CD4-positive, CD25-positive, alpha-beta regulatory T cell (primary cell): ENCODE results near the gene RRAS. TPM values are rescaled to one million over a fixed set of nuclear protein-coding genes. Genes with fewer than 3 reads are reported as not detected.

Source experiments
- ATAC-seq, 2 donors: fragments of 150-1000 bp; cut with Tn5 transposase; one replicate each; pipeline ENCODE4 v1.10.0; 2021; ENCODE audit warnings: low read depth in 2 of 2, moderate number of reproducible peaks in 2 of 2, moderate library complexity in 1 of 2
- DNase-seq, 3 donors: peaks; one replicate each; pipeline versions ENCODE4 v3.0.0 to v3.0.0-alpha.2; 2012 to 2022; ENCODE audit warnings: mixed read lengths in 1 of 3
- H3K27ac ChIP-seq: one replicate; pipeline ENCODE4 v1.7.0; 2013; ENCODE audit warnings: mild to moderate bottlenecking, low read length; ENCODE audit not compliant: insufficient read depth, poor library complexity, severe bottlenecking
- H3K27me3 ChIP-seq: one replicate; pipeline ENCODE4 v1.7.0; 2013; ENCODE audit warnings: low read length; ENCODE audit not compliant: control insufficient read depth, insufficient read depth
- H3K36me3 ChIP-seq: one replicate; pipeline ENCODE4 v1.7.0; 2013; ENCODE audit warnings: mild to moderate bottlenecking, low read length, moderate library complexity; ENCODE audit not compliant: control insufficient read depth, insufficient read depth
- H3K4me1 ChIP-seq: 2 replicates; pipeline ENCODE4 v1.7.0; 2013; ENCODE audit warnings: mild to moderate bottlenecking, low read length; ENCODE audit not compliant: insufficient read depth, control insufficient read depth, poor library complexity, severe bottlenecking
- H3K4me3 ChIP-seq: one replicate; pipeline ENCODE4 v1.7.0; 2013; ENCODE audit warnings: low read depth, mild to moderate bottlenecking, low read length, moderate library complexity
- H3K9me3 ChIP-seq, 2 experiments: 1 replicate in 1 of 2; 2 replicates in 1 of 2; pipeline ENCODE4 v1.7.0; 2013; ENCODE audit warnings: low read length in 2 of 2, mild to moderate bottlenecking in 1 of 2, moderate library complexity in 1 of 2; ENCODE audit not compliant: control insufficient read depth in 2 of 2
- H3K27ac Mint-ChIP-seq, 3 donors: one replicate each; pipeline ENCODE4 v1.8.0; 2020 to 2022; ENCODE audit warnings: mild to moderate bottlenecking in 3 of 3, mixed read lengths in 3 of 3, moderate library complexity in 2 of 3
- H3K27me3 Mint-ChIP-seq: one replicate; pipeline ENCODE4 v1.8.0; 2022; ENCODE audit warnings: mild to moderate bottlenecking, mixed read lengths
- H3K36me3 Mint-ChIP-seq: one replicate; pipeline ENCODE4 v1.8.0; 2020; ENCODE audit warnings: mixed read lengths
- H3K4me1 Mint-ChIP-seq, 4 donors: one replicate each; pipeline ENCODE4 v1.8.0; 2020 to 2022; ENCODE audit warnings: mixed read lengths in 4 of 4, mild to moderate bottlenecking in 1 of 4
- H3K4me3 Mint-ChIP-seq, 4 donors: one replicate each; pipeline ENCODE4 v1.8.0; 2020 to 2022; ENCODE audit warnings: mild to moderate bottlenecking in 4 of 4, mixed read lengths in 4 of 4, moderate library complexity in 3 of 4
- H3K9me3 Mint-ChIP-seq, 7 donors: one replicate each; pipeline ENCODE4 v1.8.0; 2020 to 2022; ENCODE audit warnings: mixed read lengths in 7 of 7, mild to moderate bottlenecking in 3 of 7, moderate library complexity in 2 of 7
- polyA plus RNA-seq, 4 donors: library from polyadenylated mRNA; unstranded; fragments of 300-500 nt; fragmentation: Illumina TruSeq; gene quantifications; one replicate each; pipeline ENCODE4 v1.2.3, GENCODE V29; 2021
- total RNA-seq: library from RNA; stranded (reverse); gene quantifications from one replicate; pipeline ENCODE4 v1.2.3, GENCODE V29; 2022

Gene RRAS
- total and polyA plus RNA-seq, 5 donors from 2014 or later: 4.6 to 22.1 (median 19.1) TPM

DNA sequence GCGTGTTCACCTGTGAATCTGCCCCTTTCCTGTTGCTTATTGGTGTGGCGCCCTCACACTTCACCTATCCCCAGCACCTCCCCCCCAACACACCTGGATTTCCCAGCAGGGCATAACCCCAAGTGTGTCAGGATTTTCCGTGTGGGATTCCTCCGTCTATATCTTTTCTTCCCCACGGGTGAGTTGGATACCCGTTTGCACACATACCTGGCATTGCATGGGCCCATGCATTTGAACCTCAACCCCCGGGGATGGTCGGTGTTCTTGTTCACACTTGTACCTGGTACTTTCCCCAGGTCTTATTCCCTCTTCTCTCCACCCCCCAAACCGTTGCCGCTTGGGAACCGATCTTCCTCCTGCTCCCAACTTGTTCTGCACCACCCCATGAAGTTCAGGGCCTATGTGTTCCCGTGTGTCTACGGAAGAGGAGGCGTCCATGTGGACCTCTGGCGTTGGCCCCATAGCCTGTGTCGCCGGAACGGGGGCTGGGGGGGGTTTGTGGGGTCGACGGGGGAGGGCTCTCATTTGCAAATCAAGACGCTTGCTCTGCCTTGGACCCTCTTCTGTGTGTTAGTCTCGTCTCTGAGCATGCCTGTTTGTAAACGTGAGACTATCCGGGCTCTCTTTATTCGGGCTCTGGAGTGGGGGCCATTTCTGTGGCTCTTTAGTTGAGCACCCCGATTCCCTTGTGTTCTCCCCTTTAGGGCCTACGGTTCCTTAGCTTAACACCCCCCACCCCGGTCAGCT, 47.3 kb downstream of the RRAS start:
- H3K4me1 Mint-ChIP-seq: peaks cover 0 to 44% (median 24%) of the 10 kb centered on the region in 4 donors
- DNase-seq: peak in 1 of 3 donors; percentile 39
- H3K36me3 Mint-ChIP-seq: peaks cover 10% of the 10 kb centered on the region
- peak overlapping the region; percentile 90 to 97 (median 94) for H3K4me3 Mint-ChIP-seq
- H3K36me3 ChIP-seq: peaks cover 17% of the 10 kb centered on the region
- no peaks in the 10 kb centered on the region for H3K27me3 ChIP-seq
- peaks cover 33% of the 10 kb centered on the region for H3K4me1 ChIP-seq
- ATAC-seq: no peak
- H3K27ac ChIP-seq: peak overlapping the region; percentile 85
- H3K27me3 Mint-ChIP-seq: peaks cover 7% of the 10 kb centered on the region
- H3K27ac Mint-ChIP-seq: peak overlapping the region; percentile 89 to 95 (median 92)
- H3K4me3 ChIP-seq: peak overlapping the region; percentile 80
- no peaks in the 10 kb centered on the region for H3K9me3 ChIP-seq
- H3K9me3 Mint-ChIP-seq: no peaks in the 10 kb centered on the region

DNA sequence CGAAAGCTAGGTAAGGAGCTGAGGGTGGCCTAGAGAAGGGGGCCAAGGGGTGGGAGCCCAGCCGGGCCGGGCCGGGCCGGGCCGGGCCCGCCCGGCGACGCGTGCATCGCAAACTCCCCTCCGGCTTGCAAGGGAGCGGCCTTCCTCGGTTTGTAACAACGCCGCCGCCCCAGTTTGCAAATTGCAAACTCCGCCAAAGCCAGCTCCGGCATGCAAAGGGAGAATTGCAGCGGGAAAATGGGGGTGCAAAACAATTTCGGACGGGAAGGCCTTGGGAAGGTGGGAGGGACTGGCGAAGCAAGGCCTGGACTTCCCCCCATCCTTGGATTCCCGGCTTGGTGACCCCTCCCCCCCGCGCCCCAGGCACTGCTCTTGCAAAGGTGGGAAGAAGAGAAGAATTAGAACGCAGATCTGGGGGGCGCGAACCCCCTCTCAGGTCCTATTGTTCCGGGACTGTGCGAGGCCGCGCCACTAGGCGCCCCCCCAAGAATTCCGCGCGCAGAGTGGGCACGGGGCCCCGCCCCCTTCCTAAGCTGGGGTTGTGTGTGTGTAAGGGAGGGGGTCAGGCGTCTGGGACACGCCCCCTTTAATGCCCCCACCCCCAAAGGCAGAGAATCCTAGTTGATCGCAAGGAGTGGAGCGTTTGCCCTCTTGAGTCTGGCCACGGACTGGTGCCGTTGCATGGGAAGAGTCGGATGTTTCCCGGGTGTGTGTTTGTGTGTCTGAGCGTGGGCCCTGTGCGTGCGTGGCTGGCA, 48.0 kb downstream of the RRAS start:
- H3K27me3 Mint-ChIP-seq: peaks cover 7% of the 10 kb centered on the region
- no peaks in the 10 kb centered on the region for H3K9me3 Mint-ChIP-seq
- H3K4me1 Mint-ChIP-seq: peaks cover 0 to 44% (median 24%) of the 10 kb centered on the region in 4 donors
- peaks cover 10% of the 10 kb centered on the region for H3K36me3 Mint-ChIP-seq
- H3K4me3 ChIP-seq: peak overlapping the region; percentile 80
- H3K4me1 ChIP-seq: peaks cover 33% of the 10 kb centered on the region
- peaks cover 17% of the 10 kb centered on the region for H3K36me3 ChIP-seq
- peak overlapping the region; percentile 89 to 95 (median 92) for H3K27ac Mint-ChIP-seq
- DNase-seq: peak; percentile 47 to 68 (median 59)
- peak overlapping the region; percentile 85 for H3K27ac ChIP-seq
- H3K4me3 Mint-ChIP-seq: peak overlapping the region; percentile 90 to 97 (median 94)
- no peaks in the 10 kb centered on the region for H3K9me3 ChIP-seq
- ATAC-seq: no peak
- no peaks in the 10 kb centered on the region for H3K27me3 ChIP-seq

DNA sequence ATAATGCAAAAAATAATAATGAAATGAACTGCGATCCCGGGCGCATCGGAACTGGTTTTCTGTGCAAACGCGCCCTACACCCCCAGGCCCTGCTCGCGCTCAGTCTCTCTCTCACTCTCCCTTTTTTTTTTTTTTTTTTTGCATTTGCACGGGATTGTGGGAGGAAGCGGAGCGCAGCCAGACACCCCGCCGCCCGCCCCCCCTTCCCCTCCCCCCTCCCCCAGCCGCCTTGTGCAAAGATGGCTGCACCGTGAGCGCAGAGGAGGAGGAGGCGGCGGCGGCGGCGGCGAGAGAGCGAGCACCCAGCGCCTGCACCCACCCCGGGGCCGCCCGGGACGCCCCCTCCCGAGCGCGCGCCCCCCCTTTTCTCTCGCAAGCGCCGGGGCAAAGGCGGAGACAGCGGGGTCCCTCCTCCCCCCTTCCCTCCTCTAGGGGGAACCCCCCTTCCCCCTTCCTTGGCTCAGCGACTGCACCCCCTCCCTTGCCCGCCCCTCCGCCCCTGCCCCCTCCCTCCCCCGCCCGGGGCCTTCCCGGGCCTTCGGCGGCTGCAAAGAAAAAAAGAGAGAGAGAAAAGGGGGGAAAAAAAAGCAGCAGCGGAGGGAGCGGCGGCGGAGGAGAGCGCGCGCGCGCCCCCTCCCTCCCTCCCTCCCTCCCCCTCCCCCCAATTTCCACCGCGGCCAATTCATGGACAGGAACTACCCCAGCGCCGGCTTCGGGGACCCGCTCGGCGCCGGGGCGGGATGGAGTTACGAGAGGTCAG, 48.8 kb downstream of the RRAS start, which contains the start of gene PRR12:
Gene PRR12 (plus strand): TSS at position 212 of the 760 bp plus-strand sequence. CDS start 473 bp downstream, at position 685.
- H3K27ac Mint-ChIP-seq: peak within 1 kb of the TSS; percentile 94 to 97 (median 94)

DNA sequence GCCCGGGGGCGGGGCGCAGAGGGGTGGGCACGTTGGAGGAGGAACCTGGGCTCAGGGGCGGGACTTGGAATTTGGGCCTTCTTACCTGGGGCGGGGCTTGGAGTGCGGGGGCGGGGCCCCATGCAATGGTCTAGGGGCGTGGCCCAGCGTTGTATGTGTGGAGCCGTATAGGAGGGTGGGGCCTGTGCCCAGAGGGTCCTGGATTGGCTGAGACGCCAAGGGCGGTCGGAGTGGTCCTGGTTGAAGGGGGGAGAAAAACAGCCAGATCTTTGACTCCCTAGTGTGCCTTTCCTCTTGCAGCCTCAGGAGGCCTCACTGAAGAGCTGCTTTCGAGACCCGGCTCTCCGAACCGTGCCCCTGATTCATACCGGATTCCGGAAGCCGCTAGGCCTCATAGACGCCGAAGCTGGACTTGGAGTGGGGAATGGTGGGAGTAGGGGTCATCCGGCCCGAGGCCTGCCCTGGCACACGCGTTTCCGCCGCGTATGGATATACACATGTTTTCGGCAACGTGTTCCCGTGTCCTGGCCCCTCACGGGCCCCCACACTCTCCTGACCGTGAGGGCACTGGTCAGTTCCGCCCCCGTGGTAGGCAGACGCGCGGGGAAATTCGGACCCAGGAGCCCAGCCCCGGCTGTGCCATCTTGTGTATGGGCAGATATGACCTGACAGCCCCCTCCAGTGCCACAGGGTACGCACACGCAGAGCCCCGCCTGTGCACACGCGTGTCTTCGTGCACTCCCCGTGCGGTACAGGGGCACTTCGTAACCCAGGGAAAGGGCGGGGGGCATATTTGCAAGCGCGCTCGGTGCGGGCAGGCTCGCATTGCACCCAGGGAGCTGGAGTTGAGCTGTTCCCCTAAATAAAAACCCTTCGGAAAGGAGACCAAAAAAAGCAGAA, 49.6 kb downstream of the RRAS start:
- no peaks in the 10 kb centered on the region for H3K27me3 ChIP-seq
- Mint-ChIP-seq H3K9me3 (no peaks in the 10 kb centered on the region), H3K4me3 (peak overlapping the region; percentile 85 to 94 (median 94)), H3K4me1 (peaks cover 0 to 44% (median 24%) of the 10 kb centered on the region in 4 donors), H3K27ac (peak overlapping the region; percentile 94 to 97 (median 94)), H3K36me3 (peaks cover 10% of the 10 kb centered on the region), H3K27me3 (peaks cover 7% of the 10 kb centered on the region)
- peak; percentile 91 to 97 (median 93) for DNase-seq
- H3K4me3 ChIP-seq: peak overlapping the region; percentile 77
- H3K4me1 ChIP-seq: peaks cover 33% of the 10 kb centered on the region
- ATAC-seq: peak; percentile 77 to 79
- peak overlapping the region; percentile 85 for H3K27ac ChIP-seq
- no peaks in the 10 kb centered on the region for H3K9me3 ChIP-seq
- peaks cover 13% of the 10 kb centered on the region for H3K36me3 ChIP-seq

More for the DNA sequence above, 48.8 kb downstream of the RRAS start, which contains the start of gene PRR12:
- H3K36me3 Mint-ChIP-seq: peaks cover 10% of the 10 kb centered on the region
- H3K4me3 Mint-ChIP-seq: peak within 1 kb of the TSS; percentile 94 to 97 (median 94)
- peaks cover 33% of the 10 kb centered on the region for H3K4me1 ChIP-seq
- no peaks in the 10 kb centered on the region for H3K27me3 ChIP-seq
- peak within 1 kb of the TSS; percentile 80 for H3K4me3 ChIP-seq
- peak within 1 kb of the TSS; percentile 85 for H3K27ac ChIP-seq
- ATAC-seq: peak; percentile 9 to 21
- peaks cover 7% of the 10 kb centered on the region for H3K27me3 Mint-ChIP-seq
- peaks cover 0 to 44% (median 24%) of the 10 kb centered on the region in 4 donors for H3K4me1 Mint-ChIP-seq
- H3K36me3 ChIP-seq: peaks cover 17% of the 10 kb centered on the region
- no peaks in the 10 kb centered on the region for H3K9me3 ChIP-seq
- H3K9me3 Mint-ChIP-seq: no peaks in the 10 kb centered on the region
- DNase-seq: peak; percentile 72 to 84 (median 75)

DNA sequence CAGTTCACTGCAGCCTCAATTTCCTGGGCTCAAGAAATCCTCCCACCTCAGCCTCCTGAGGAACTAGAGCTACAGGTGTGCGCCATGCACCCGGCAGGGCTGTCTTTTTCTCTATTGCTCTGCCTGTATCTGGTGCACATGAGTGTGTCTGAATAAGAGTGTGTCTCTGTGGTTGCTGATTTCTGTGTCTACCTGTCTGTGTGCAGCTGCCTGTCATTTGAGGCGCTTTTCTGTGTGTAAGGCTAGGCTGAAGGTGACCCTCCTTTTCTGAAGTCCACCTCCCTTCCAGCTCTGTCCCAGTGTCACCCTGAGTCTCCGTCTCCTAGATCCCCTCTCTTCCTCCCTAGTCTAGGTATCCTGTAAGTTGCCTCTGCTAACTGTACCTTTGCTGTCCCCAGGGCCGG, 50.4 kb downstream of the RRAS start:
- no peak for DNase-seq

DNA sequence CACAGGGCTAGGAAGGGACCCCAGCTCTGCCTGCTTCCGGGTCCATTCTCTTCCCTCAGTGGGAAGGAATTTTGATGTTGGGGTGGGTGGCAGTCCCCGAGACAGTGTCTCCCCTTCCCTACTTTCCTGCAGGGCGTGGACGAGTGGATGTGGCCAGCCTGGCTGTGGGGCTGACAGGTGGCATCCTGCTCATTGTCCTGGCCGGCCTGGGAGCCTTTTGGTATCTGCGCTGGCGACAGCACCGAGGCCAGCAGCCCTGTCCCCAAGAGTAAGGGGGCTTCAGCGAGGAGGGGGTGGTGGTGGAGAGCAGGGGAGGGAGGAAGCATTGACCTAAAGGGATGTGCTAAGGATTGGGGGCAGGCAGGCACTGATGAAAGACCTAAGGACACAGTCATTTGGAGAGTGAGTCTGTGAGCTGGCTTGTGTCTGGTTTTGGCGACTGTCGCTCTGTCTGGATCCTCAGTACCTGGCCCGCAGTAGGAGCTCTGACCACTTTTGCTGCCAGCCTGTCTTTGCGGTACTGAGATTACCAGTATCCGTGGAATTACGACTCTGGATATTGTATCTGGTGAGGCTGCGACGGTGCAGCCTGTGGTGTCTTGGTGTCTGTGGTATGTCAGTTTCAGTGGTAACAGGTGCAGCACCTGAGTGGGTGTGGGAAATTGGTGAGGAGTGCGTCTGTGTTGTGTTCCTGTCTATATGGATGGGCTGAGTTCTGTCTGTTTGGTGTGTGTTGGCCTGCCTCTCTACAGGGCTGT, 51.4 kb downstream of the RRAS start:
- Mint-ChIP-seq H3K4me3 (peak overlapping the region in 2 of 4 donors; percentile 2 to 67), H3K27me3 (peaks cover 7% of the 10 kb centered on the region), H3K27ac (peak overlapping the region; percentile 4 to 74 (median 68)), H3K9me3 (no peaks in the 10 kb centered on the region), H3K4me1 (peaks cover 0 to 33% (median 16%) of the 10 kb centered on the region in 4 donors), H3K36me3 (peaks cover 2% of the 10 kb centered on the region)
- Histone ChIP-seq H3K4me1 (peaks cover 27% of the 10 kb centered on the region), H3K36me3 (no peaks in the 10 kb centered on the region), H3K27ac (peak overlapping the region; percentile 43), H3K27me3 (no peaks in the 10 kb centered on the region), H3K4me3 (no peak overlapping the region), H3K9me3 (no peaks in the 10 kb centered on the region)
- DNase-seq: peak; percentile 40 to 49 (median 45)
- ATAC-seq: no peak

More for the DNA sequence above, 50.4 kb downstream of the RRAS start:
- Histone ChIP-seq H3K4me3 (no peak overlapping the region), H3K36me3 (peaks cover 8% of the 10 kb centered on the region), H3K27me3 (no peaks in the 10 kb centered on the region), H3K27ac (peak overlapping the region; percentile 85), H3K4me1 (peaks cover 33% of the 10 kb centered on the region), H3K9me3 (no peaks in the 10 kb centered on the region)
- Mint-ChIP-seq H3K9me3 (no peaks in the 10 kb centered on the region), H3K27me3 (peaks cover 7% of the 10 kb centered on the region), H3K4me3 (peak overlapping the region; percentile 40 to 94 (median 81)), H3K4me1 (peaks cover 0 to 42% (median 24%) of the 10 kb centered on the region in 4 donors), H3K27ac (peak overlapping the region in 2 of 3 donors; percentile 94 to 97), H3K36me3 (peaks cover 10% of the 10 kb centered on the region)
- ATAC-seq: no peak
